A549 treated with dexamethasone at 1 μM for 4 hours (cell line): Measurements from ENCODE around the gene NOP10. TPM values are rescaled to one million over a fixed set of nuclear protein-coding genes. Genes with fewer than 3 reads are reported as not detected.

ENCODE experiments used
- total RNA-seq: library from RNA; stranded (reverse); fragments of 200-300 nt; extraction: Qiagen RNA extraction; gene quantifications from 5 replicates; pipeline ENCODE4 v1.2.3, GENCODE V29; 2022

The NOP10 gene
- total RNA-seq: 490 to 578 TPM (median 506 TPM) in 5 replicates

GRCh38 chr15:34342737-34343575 lies at the start of gene NOP10, which contains the start of gene NUTM1:
Gene NOP10, minus strand, starts transcription at chr15:34343136. Its CDS starts 63 bp downstream, at chr15:34343073.
Gene NUTM1, plus strand, starts transcription at chr15:34343315. Its CDS starts 382 bp downstream, at chr15:34343697.

GRCh38 chr15:34367101-34368081 lies 24.5 kb upstream of the NOP10 start, which contains the start of gene LPCAT4:
Gene LPCAT4, minus strand, starts transcription at chr15:34367196. Its CDS starts 96 bp downstream, at chr15:34367100.

GRCh38 chr15:34337557-34338306 lies 5.2 kb downstream of the NOP10 start, which contains the start of gene SLC12A6:
Gene SLC12A6, minus strand, starts transcription at chr15:34337781. Its CDS starts 1,101 bp downstream, at chr15:34336680.

Other genes starting within 250 kb of the NOP10 start
- 133 to 147 TPM (median 138 TPM) in 5 replicates for gene EMC7, start 241.3 kb downstream of the NOP10 start, total RNA-seq
- gene PGBD4, start 241.1 kb downstream of the NOP10 start, total RNA-seq: 1.3 to 1.7 TPM (median 1.6 TPM) in 5 replicates
- gene KATNBL1, start 133.0 kb downstream of the NOP10 start, total RNA-seq: 27.2 to 33.4 TPM (median 30.9 TPM) in 5 replicates
- gene EMC4, start 118.1 kb downstream of the NOP10 start, total RNA-seq: 180 to 193 TPM (median 186 TPM) in 5 replicates
- gene SLC12A6, start 5.4 kb downstream of the NOP10 start, total RNA-seq: 3.4 to 8.8 TPM (median 6.9 TPM) in 5 replicates
- not detected in 5 replicates for gene NUTM1, start 179 bp upstream of the NOP10 start, total RNA-seq
- gene LPCAT4, start 24.1 kb upstream of the NOP10 start, total RNA-seq: 42.5 to 63.8 TPM (median 62.7 TPM) in 5 replicates
- gene GOLGA8A, start 94.7 kb upstream of the NOP10 start, total RNA-seq: 3.1 to 11.2 TPM (median 6.9 TPM) in 5 replicates
- 9.6 to 20.1 TPM (median 15.6 TPM) in 5 replicates for gene GOLGA8B, start 240.5 kb upstream of the NOP10 start, total RNA-seq